Measurements from ENCODE around the gene ALPK3. TPM values are rescaled to one million over a fixed set of nuclear protein-coding genes. Genes with fewer than 3 reads are reported as not detected.

ALPK3 gene
- total and polyA plus RNA-seq, 10 of the 15 experiments (the other 5 are each of a cell fraction or from before 2014, with no cell fraction given), result under 0.01 to 0.05 (median 0.02) TPM; not detected in 6

- no peak overlapping the region for H3K9ac ChIP-seq (ENCODE audit: control insufficient read depth, insufficient read depth, low read length)
- SMC1A ChIA-PET (ENCODE audit: uncharacterized antibody, unreplicated experiment), result interaction anchor here (1.0 kb wide), 1 partner anchor 15 kb away, joined by 3 read pairs; no protein-coding TSS in a partner anchor
- no peak for TF ChIP-seq IKZF1 (conservative IDR thresholded peaks at IDR 0.05)
- DNase-seq (ENCODE audit: low read depth, low spot score) (no peak), FAIRE-seq (no peak), ATAC-seq (no peak)
- CTCF ChIA-PET, result interaction anchor here (1.7 to 1.8 kb wide), 2 partner anchors 73 to 250 kb away, joined by 5 to 8 read pairs; no protein-coding TSS in a partner anchor
- H3K36me3 ChIP-seq (ENCODE audit: control insufficient read depth in 2 of 2, insufficient read depth in 2 of 2, low read length in 1 of 2), result no peaks in the 10 kb centered on the region
- intact Hi-C loops (cut with micrococcal nuclease; ENCODE audit: unreplicated experiment), result no loop called here
- POLR2A ChIA-PET, result no interaction called here
- H3K79me2 ChIP-seq (ENCODE audit: control insufficient read depth, insufficient read depth, low read length), result no peaks in the 10 kb centered on the region
- no peaks in the 10 kb centered on the region for H3K4me1 ChIP-seq (ENCODE audit: control insufficient read depth, insufficient read depth, low read length)
- 67% methylated on average over 9 of the region's 9 CpGs for WGBS (ENCODE audit: insufficient coverage, insufficient replicate concordance, low lambda C conversion rate, missing lambda C conversion rate)
- no peak overlapping the region for H3K4me2 ChIP-seq (ENCODE audit: control insufficient read depth, insufficient read depth)
- H3K27ac ChIP-seq (ENCODE audit: control insufficient read depth, insufficient read depth), result no peak overlapping the region
- RAD21 ChIA-PET (ENCODE audit: unreplicated experiment), result no interaction called here
- in situ Hi-C loops (cut with MboI), result no loop called here
- H3K27me3 ChIP-seq (replicated peaks in 1 of 2; ENCODE audit: control insufficient read depth in 2 of 2, insufficient read depth in 2 of 2, low read length in 1 of 2), result no peaks in the 10 kb centered on the region
- H3K9me3 ChIP-seq (replicated peaks; ENCODE audit: control insufficient read depth, insufficient read depth, low read length), result no peaks in the 10 kb centered on the region
- H2AFZ ChIP-seq (ENCODE audit: control insufficient read depth, low read depth, low read length), result no peak overlapping the region
- no peak overlapping the region for H3K4me3 ChIP-seq
- no peaks in the 10 kb centered on the region for H4K20me1 ChIP-seq (ENCODE audit: control insufficient read depth, insufficient read depth)
- BruUV-seq (replicated peaks), result no TSS peak
Measured at GRCh38 chr15:84855136-84855535, 38.0 kb downstream of the ALPK3 start.

- Histone ChIP-seq H3K4me3 (no peak overlapping the region), H3K79me2 (ENCODE audit: control insufficient read depth, insufficient read depth, low read length) (no peaks in the 10 kb centered on the region), H3K4me2 (ENCODE audit: control insufficient read depth, insufficient read depth) (no peak overlapping the region), H3K27ac (ENCODE audit: control insufficient read depth, insufficient read depth) (no peak overlapping the region), H4K20me1 (ENCODE audit: control insufficient read depth, insufficient read depth) (no peaks in the 10 kb centered on the region), H3K36me3 (ENCODE audit: control insufficient read depth in 2 of 2, insufficient read depth in 2 of 2, low read length in 1 of 2) (no peaks in the 10 kb centered on the region), H2AFZ (ENCODE audit: control insufficient read depth, low read depth, low read length) (no peak overlapping the region), H3K9me3 (replicated peaks; ENCODE audit: control insufficient read depth, insufficient read depth, low read length) (no peaks in the 10 kb centered on the region), H3K9ac (ENCODE audit: control insufficient read depth, insufficient read depth, low read length) (no peak overlapping the region), H3K27me3 (replicated peaks in 1 of 2; ENCODE audit: control insufficient read depth in 2 of 2, insufficient read depth in 2 of 2, low read length in 1 of 2) (no peaks in the 10 kb centered on the region), H3K4me1 (ENCODE audit: control insufficient read depth, insufficient read depth, low read length) (no peaks in the 10 kb centered on the region)
- DNase-seq (ENCODE audit: low read depth, low spot score) (no peak), ATAC-seq (no peak), FAIRE-seq (no peak)
- BruUV-seq (replicated peaks), result no TSS peak
- ChIA-PET CTCF (interaction anchor here (1.7 kb wide), 1 partner anchor 250 kb away, joined by 5 read pairs; no protein-coding TSS in a partner anchor), RAD21 (ENCODE audit: unreplicated experiment) (no interaction called here), POLR2A (no interaction called here), SMC1A (ENCODE audit: uncharacterized antibody, unreplicated experiment) (interaction anchor here (1.0 kb wide), 1 partner anchor 14 kb away, joined by 3 read pairs; no protein-coding TSS in a partner anchor)
- in situ Hi-C loops (cut with MboI), result no loop called here
- TF ChIP-seq ZNF207 (IDR thresholded peaks at IDR 0.05; ENCODE audit: borderline replicate concordance), result no peak
- intact Hi-C loops (cut with micrococcal nuclease; ENCODE audit: unreplicated experiment), result no loop called here
Measured at GRCh38 chr15:84855765-84856164, 38.6 kb downstream of the ALPK3 start.

All from GM12878 (cell line).